Measurements from ENCODE around the gene AP1M2.

DNA sequence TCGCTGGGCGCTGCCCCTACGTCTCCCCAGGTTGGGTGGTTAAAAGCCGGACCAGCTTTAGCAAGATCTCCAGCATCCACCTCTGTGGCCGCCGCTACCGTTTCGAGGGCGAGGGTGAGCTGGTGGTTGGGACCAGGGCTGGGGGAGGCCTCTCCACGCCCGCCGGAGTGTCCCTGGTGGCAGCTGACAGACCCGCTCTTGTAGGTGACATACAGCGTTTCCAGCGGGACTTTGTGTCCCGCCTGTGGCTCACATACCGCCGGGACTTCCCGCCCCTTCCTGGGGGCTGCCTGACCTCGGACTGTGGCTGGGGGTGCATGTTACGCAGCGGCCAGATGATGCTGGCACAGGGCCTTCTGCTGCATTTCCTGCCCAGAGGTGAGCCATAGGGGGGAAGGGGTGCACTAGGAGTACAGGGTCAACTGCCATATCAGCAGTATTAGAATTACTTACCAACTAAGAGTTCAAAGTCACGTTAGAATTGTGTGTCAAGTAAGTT lies 42.3 kb downstream of the AP1M2 start:
- TF ChIP-seq, protein P1, sequence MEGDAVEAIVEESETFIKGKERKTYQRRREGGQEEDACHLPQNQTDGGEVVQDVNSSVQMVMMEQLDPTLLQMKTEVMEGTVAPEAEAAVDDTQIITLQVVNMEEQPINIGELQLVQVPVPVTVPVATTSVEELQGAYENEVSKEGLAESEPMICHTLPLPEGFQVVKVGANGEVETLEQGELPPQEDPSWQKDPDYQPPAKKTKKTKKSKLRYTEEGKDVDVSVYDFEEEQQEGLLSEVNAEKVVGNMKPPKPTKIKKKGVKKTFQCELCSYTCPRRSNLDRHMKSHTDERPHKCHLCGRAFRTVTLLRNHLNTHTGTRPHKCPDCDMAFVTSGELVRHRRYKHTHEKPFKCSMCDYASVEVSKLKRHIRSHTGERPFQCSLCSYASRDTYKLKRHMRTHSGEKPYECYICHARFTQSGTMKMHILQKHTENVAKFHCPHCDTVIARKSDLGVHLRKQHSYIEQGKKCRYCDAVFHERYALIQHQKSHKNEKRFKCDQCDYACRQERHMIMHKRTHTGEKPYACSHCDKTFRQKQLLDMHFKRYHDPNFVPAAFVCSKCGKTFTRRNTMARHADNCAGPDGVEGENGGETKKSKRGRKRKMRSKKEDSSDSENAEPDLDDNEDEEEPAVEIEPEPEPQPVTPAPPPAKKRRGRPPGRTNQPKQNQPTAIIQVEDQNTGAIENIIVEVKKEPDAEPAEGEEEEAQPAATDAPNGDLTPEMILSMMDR (IDR thresholded peaks at IDR 0.05), result no peak
- TF ChIP-seq POLR2A (IDR thresholded peaks at IDR 0.05), result no peak

Measured in prostate gland (tissue), 2 donors.